ENCODE results near the gene DCHS1.
A peak's percentile ranks its signal among the peaks of the same experiment; 100 is the strongest.

The DCHS1 gene

DNA sequence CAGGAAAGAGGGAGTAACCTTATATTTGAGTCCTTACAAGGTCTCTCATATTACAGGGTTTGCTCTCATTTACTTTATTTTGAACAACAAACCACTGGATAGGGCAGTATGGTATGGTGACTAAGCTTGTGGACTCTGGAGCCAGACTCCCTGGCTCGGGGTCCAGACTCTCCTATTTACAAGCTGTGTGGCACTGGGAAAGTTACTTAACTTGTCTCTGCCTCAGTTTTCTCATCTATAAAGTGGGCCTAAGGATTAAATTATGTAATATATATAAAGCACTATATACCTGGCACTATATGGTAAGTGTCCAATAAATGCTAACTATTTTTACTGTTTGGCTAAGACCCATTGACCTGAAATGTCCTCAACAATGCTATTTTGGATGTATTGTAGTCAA, 1.7 kb upstream of the DCHS1 start:
- TF ChIP-seq POLR2AphosphoS5 (IDR thresholded peaks at IDR 0.05; ENCODE audit: low read depth, low read length) (no peak), TAF1 (IDR thresholded peaks at IDR 0.05; ENCODE audit: low read depth, low read length) (no peak), PAX5 (IDR thresholded peaks at IDR 0.05; ENCODE audit: insufficient read depth, low read length, severe bottlenecking) (no peak), POU2F2 (IDR thresholded peaks at IDR 0.05; ENCODE audit: low read depth, low read length) (no peak), POLR2A (IDR thresholded peaks at IDR 0.05; ENCODE audit: low read depth, low read length) (no peak), SPI1 (IDR thresholded peaks at IDR 0.05; ENCODE audit: low read depth, low read length) (no peak)
- DNase-seq (ENCODE audit: insufficient read length, low spot score): no peak
- FAIRE-seq: no peak

DNA sequence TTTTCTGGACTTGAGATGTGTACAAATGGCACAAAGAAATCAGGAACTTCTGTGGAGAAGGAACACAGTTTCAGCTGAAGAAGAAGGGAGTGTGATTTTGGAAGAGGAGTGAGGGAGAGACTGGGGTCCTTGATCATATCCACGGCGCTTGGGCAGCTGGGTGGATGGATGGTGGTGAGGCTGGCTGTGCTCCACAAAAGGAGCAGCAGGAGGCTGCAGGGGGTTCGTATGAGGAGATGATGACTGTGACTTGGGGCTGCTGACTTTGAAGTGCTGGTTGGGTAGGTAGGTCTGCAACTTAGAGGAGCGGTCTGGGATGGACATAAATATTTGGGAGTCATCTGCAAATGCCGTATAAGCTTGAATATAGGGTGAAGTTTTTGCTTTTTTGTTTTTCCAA, 1.3 kb upstream of the DCHS1 start:
- DNase-seq (ENCODE audit: insufficient read length, low spot score): no peak
- no peak for FAIRE-seq
- TF ChIP-seq SPI1 (IDR thresholded peaks at IDR 0.05; ENCODE audit: low read depth, low read length): no peak
- TF ChIP-seq POU2F2 (IDR thresholded peaks at IDR 0.05; ENCODE audit: low read depth, low read length): no peak
- no peak for TF ChIP-seq PAX5 (IDR thresholded peaks at IDR 0.05; ENCODE audit: insufficient read depth, low read length, severe bottlenecking)
- no peak for TF ChIP-seq POLR2A (IDR thresholded peaks at IDR 0.05; ENCODE audit: low read depth, low read length)
- no peak for TF ChIP-seq TAF1 (IDR thresholded peaks at IDR 0.05; ENCODE audit: low read depth, low read length)
- no peak for TF ChIP-seq POLR2AphosphoS5 (IDR thresholded peaks at IDR 0.05; ENCODE audit: low read depth, low read length)

DNA sequence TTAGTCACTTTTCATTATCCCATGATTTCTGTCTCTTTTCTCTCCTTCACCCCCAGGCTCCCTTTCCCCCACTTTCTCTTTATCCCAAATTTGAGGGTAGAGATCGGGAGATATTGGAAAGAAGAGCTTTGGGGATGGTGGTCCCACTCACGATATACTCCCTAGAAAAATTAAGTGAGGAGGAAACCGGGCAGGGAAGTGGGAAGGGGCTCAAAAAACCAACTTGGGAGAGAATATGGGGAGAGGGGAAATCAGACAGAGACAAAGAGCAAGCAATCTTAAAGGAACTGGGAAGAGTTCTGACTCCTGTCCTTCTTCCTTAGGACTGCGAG, 941 bp upstream of the DCHS1 start:
- no peak for TF ChIP-seq SPI1 (IDR thresholded peaks at IDR 0.05; ENCODE audit: low read depth, low read length)
- no peak for TF ChIP-seq POU2F2 (IDR thresholded peaks at IDR 0.05; ENCODE audit: low read depth, low read length)
- no peak for TF ChIP-seq TAF1 (IDR thresholded peaks at IDR 0.05; ENCODE audit: low read depth, low read length)
- FAIRE-seq (no peak), DNase-seq (ENCODE audit: insufficient read length, low spot score) (no peak)

DNA sequence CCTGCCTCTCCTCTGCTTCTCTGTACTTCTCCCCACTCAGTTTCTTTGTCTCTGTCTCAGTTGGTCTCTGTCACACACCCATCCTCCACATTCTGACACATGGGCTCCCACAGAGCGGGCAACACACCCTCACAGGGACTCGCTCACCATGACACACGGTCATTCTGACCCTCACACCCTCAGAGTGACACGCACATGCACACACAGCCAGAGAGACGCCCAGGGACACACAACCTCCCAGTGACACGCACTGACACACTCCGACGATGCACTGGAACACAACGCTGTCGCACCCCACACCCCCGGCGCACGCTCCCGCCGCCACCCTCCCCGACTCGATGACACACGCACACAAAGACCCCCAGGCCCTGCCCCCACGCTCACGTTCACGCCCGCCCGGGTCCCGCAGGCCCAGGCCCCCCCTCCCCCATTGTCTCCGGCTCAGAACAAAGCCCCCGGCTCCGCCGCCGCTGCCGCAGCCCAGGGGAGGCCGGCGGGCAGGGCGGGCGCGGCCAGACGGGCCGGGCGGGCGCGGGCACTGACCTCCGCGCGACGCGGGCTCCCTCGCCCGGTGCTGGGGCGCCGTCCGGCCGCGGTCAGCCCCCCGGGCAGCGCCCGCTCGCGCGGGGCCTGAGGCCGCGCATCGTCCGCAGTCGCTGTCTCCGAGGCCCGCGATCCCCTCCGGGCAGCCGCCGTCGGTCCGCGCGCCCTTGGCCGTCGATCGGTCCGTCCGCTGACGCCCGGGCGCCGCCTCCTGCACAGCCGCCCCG, 404 bp downstream of the DCHS1 start:
- no peak for TF ChIP-seq SPI1 (IDR thresholded peaks at IDR 0.05; ENCODE audit: low read depth, low read length)
- no peak for TF ChIP-seq POLR2AphosphoS5 (IDR thresholded peaks at IDR 0.05; ENCODE audit: low read depth, low read length)
- TF ChIP-seq POLR2A (IDR thresholded peaks at IDR 0.05; ENCODE audit: low read depth, low read length): no peak
- TF ChIP-seq TAF1 (IDR thresholded peaks at IDR 0.05; ENCODE audit: low read depth, low read length): no peak
- TF ChIP-seq POU2F2 (IDR thresholded peaks at IDR 0.05; ENCODE audit: low read depth, low read length): no peak
- no peak for TF ChIP-seq PAX5 (IDR thresholded peaks at IDR 0.05; ENCODE audit: insufficient read depth, low read length, severe bottlenecking)
- DNase-seq (ENCODE audit: insufficient read length, low spot score) (no peak), FAIRE-seq (peak; percentile 80)

DNA sequence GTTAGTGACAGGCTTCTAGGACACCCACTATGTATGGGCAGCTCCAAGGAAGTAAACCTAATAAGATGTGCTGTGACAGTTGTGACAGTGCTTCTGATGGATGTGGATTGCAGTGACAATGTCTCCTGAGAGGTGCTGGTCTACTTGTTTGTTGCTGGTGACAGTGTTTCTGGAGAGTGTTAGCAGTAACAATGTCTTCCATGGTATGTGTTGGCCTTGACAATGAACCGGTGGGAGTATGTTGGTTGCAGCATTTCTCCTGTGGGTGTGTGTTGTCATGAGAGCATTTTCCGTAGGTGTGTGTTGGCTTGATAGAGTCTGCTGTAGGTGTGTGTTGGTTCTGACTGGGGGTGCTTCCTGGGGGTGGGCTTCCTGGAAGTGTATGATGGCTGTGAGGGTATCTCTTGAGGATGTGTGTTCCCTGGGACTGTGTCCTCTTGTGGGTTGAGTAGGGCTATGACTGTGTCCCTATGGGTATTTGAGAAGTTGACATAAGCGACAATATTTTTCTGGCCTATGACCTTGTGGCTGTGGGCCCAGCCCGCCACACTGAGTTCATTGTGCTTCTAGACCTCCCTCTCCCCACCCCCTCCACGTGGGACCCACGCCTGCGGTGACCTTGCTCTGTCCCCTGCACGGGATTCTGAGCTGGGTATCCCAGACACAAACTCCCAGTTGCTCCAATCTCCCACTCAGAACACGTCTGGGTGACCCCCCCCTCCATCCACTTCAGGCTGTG, 1.2 kb downstream of the DCHS1 start:
- FAIRE-seq (peak; percentile 78), DNase-seq (ENCODE audit: insufficient read length, low spot score) (no peak)
- no peak for TF ChIP-seq TAF1 (IDR thresholded peaks at IDR 0.05; ENCODE audit: low read depth, low read length)
- no peak for TF ChIP-seq POLR2A (IDR thresholded peaks at IDR 0.05; ENCODE audit: low read depth, low read length)

DNA sequence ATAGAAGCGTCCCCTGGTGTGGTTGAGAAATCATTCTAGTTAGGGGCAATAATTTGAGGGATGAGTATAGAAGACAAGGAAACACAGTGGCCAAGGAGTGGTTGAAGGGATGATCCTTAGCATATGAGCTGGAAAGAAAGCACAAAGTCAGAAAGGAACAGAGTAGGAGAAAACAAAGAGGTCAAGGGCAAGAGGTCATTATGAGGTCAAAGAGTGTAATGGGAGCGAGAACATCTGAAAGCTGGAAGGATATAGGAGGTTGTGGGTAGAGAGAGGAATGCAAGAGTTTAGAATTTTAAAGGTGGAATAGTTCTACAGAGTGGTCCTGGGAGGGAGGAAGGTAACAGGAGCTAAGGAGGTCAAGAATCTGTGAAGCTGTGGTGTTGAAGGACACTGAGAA, 2.0 kb downstream of the DCHS1 start:
- no peak for FAIRE-seq
- no peak for DNase-seq (ENCODE audit: insufficient read length, low spot score)
- TF ChIP-seq SPI1 (IDR thresholded peaks at IDR 0.05; ENCODE audit: low read depth, low read length): no peak
- TF ChIP-seq PAX5 (IDR thresholded peaks at IDR 0.05; ENCODE audit: insufficient read depth, low read length, severe bottlenecking): no peak
- TF ChIP-seq POLR2A (IDR thresholded peaks at IDR 0.05; ENCODE audit: low read depth, low read length): no peak
- TF ChIP-seq TAF1 (IDR thresholded peaks at IDR 0.05; ENCODE audit: low read depth, low read length): no peak
- TF ChIP-seq POLR2AphosphoS5 (IDR thresholded peaks at IDR 0.05; ENCODE audit: low read depth, low read length): no peak
- no peak for TF ChIP-seq POU2F2 (IDR thresholded peaks at IDR 0.05; ENCODE audit: low read depth, low read length)

DNA sequence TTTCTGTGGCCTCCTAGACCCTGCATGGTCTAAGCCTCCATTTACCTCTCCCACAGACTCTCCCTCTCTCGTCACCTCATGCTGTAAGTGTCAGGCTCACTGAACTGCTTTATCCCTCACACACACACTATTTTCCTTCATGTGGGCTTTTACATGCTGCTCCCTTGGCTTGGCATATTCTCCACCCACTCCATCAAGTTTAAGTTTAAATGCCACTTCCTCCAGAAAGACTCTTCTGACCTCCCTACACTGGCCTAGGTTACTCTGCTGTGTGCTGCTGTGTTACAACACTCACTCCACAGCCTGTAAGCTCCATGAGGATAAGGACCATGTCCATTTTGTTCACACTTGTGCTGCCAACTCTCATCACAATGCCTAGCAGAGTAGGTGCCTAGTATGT, 2.5 kb downstream of the DCHS1 start:
- TF ChIP-seq POLR2A (IDR thresholded peaks at IDR 0.05; ENCODE audit: low read depth, low read length) (no peak), TAF1 (IDR thresholded peaks at IDR 0.05; ENCODE audit: low read depth, low read length) (no peak), SPI1 (IDR thresholded peaks at IDR 0.05; ENCODE audit: low read depth, low read length) (no peak), PAX5 (IDR thresholded peaks at IDR 0.05; ENCODE audit: insufficient read depth, low read length, severe bottlenecking) (no peak), POU2F2 (IDR thresholded peaks at IDR 0.05; ENCODE audit: low read depth, low read length) (no peak), POLR2AphosphoS5 (IDR thresholded peaks at IDR 0.05; ENCODE audit: low read depth, low read length) (no peak)
- DNase-seq (ENCODE audit: insufficient read length, low spot score): no peak
- no peak for FAIRE-seq

DNA sequence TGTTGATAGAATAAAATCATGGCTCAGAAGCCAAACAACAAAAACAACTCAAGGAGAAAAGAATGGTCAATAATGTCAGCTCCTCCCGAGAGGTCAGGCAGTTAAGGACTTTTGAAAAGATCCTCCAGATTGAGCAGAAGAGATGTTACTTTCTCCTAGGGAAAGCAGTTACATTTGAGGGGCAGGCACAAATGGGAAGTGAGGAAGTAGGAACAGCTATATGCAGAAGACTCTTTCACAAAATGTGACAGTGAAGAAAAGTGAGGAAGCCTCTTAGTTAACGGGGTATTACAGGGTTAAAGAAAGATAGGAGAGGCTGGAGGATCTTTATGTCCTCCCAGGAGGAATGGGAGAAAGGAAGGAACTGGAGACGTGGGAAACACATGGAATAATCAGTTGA, 3.4 kb downstream of the DCHS1 start:
- FAIRE-seq (no peak), DNase-seq (ENCODE audit: insufficient read length, low spot score) (no peak)
- TF ChIP-seq TAF1 (IDR thresholded peaks at IDR 0.05; ENCODE audit: low read depth, low read length): no peak
- no peak for TF ChIP-seq PAX5 (IDR thresholded peaks at IDR 0.05; ENCODE audit: insufficient read depth, low read length, severe bottlenecking)
- no peak for TF ChIP-seq SPI1 (IDR thresholded peaks at IDR 0.05; ENCODE audit: low read depth, low read length)
- no peak for TF ChIP-seq POLR2A (IDR thresholded peaks at IDR 0.05; ENCODE audit: low read depth, low read length)
- TF ChIP-seq POU2F2 (IDR thresholded peaks at IDR 0.05; ENCODE audit: low read depth, low read length): no peak
- no peak for TF ChIP-seq POLR2AphosphoS5 (IDR thresholded peaks at IDR 0.05; ENCODE audit: low read depth, low read length)

DNA sequence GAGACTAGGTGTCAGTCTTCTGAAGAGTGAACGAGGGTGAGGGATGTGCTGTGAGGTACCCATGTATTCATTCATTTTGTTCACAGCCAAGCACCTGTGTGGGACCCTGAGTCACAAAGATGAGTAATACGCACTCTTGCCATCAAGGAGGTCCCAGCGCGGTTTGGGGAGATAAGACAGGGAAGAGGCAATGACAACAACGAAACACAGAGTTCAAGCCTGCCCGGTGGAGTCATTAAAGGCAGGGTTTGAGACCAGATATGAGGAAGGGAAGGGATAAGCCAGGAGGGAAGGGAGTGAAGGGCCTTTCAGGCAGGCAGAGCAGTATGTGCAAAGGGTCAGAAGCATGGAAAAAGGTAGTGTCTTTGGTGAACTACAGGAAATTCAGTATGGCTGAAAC, 4.6 kb downstream of the DCHS1 start:
- DNase-seq (ENCODE audit: insufficient read length, low spot score): no peak
- no peak for FAIRE-seq
- TF ChIP-seq PAX5 (IDR thresholded peaks at IDR 0.05; ENCODE audit: insufficient read depth, low read length, severe bottlenecking) (no peak), POLR2AphosphoS5 (IDR thresholded peaks at IDR 0.05; ENCODE audit: low read depth, low read length) (no peak), POU2F2 (IDR thresholded peaks at IDR 0.05; ENCODE audit: low read depth, low read length) (no peak), TAF1 (IDR thresholded peaks at IDR 0.05; ENCODE audit: low read depth, low read length) (no peak), POLR2A (IDR thresholded peaks at IDR 0.05; ENCODE audit: low read depth, low read length) (no peak), SPI1 (IDR thresholded peaks at IDR 0.05; ENCODE audit: low read depth, low read length) (no peak)

DNA sequence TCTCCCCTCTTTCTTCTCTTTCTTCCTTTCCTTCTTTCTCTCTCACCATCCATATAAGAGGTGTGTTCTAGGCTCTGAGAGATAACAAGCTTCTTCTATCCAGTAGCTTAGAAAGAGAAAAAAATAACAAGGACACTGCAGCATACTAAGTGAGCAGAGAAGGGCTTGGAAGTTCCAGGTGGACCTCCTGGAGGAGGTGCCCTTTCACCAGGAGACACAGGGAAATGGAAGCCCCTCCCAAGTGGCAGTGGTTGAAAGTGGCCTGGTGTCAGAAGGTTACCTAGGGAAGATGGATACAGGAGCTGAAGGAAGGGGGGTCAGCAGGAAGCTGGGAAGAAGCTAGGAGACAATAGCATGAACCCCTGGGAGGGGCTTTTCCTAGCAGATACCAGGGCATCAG, 5.5 kb downstream of the DCHS1 start:
- TF ChIP-seq POU2F2 (IDR thresholded peaks at IDR 0.05; ENCODE audit: low read depth, low read length) (no peak), POLR2AphosphoS5 (IDR thresholded peaks at IDR 0.05; ENCODE audit: low read depth, low read length) (no peak), SPI1 (IDR thresholded peaks at IDR 0.05; ENCODE audit: low read depth, low read length) (no peak), TAF1 (IDR thresholded peaks at IDR 0.05; ENCODE audit: low read depth, low read length) (no peak), POLR2A (IDR thresholded peaks at IDR 0.05; ENCODE audit: low read depth, low read length) (no peak), PAX5 (IDR thresholded peaks at IDR 0.05; ENCODE audit: insufficient read depth, low read length, severe bottlenecking) (no peak)
- DNase-seq (ENCODE audit: insufficient read length, low spot score) (no peak), FAIRE-seq (no peak)

Data from GM12891 (cell line).